NCI-H748 (cell line): ENCODE data around the gene SF3B1.

Source experiments
- DNase-seq: peaks from one replicate; lab custom pipeline; 2025; ENCODE audit not compliant: unreplicated experiment; lab: John Stamatoyannopoulos, UW

Gene SF3B1

GRCh38 chr2:197340591-197340990 lies 94.2 kb downstream of the SF3B1 start:
- no peak for DNase-seq
